K562 (cell line): ENCODE measurements around the gene ATP1A2. TPM values are rescaled to one million over a fixed set of nuclear protein-coding genes. Genes with fewer than 3 reads are reported as not detected.
A peak's percentile ranks its signal among the peaks of the same experiment; 100 is the strongest.

Experiments used
- ARNT ChIP-seq, 2 experiments: fragments of 450-650 bp; IDR thresholded peaks; 2 replicates each; pipeline ENCODE4 v1.6.1; 2016; ENCODE audit warnings: mild to moderate bottlenecking in 1 of 2
- BDP1 ChIP-seq: IDR thresholded peaks from 3 replicates; pipeline ENCODE4 v1.6.1; 2011; ENCODE audit not compliant: insufficient read length, insufficient read depth
- BRD9 ChIP-seq: fragments of 450-650 bp; IDR thresholded peaks from 2 replicates; pipeline ENCODE4 v1.6.1; 2018; ENCODE audit warnings: low read depth; ENCODE audit not compliant: partially characterized antibody
- CEBPB ChIP-seq: fragments of 450-650 bp; IDR thresholded peaks from 2 replicates; pipeline ENCODE4 v1.6.1; 2016; ENCODE audit warnings: missing genetic modification characterization, missing compliant biosample characterization
- CREB1 ChIP-seq, 2 experiments: sonication (generic) in 1 of 2; formaldehyde crosslinking in 1 of 2; IDR thresholded peaks; 2 replicates each; pipeline versions ENCODE4 v1.6.1 to v1.8.0; 2012 to 2022; ENCODE audit warnings: inconsistent platforms in 1 of 2, mild to moderate bottlenecking in 1 of 2, missing genetic modification reagents in 1 of 2, moderate library complexity in 1 of 2
- DIDO1 ChIP-seq: fragments of 450-650 bp; IDR thresholded peaks from 2 replicates; pipeline ENCODE4 v1.6.1; 2016; ENCODE audit warnings: low read depth, missing biosample characterization, missing genetic modification characterization
- ERF ChIP-seq: fragments of 450-650 bp; formaldehyde crosslinking; IDR thresholded peaks from 2 replicates; pipeline ENCODE4 v1.4.0; 2020; ENCODE audit warnings: mild to moderate bottlenecking, mixed read lengths
- IRF1 ChIP-seq: sonication (generic); formaldehyde crosslinking; IDR thresholded peaks from 2 replicates; pipeline ENCODE4 v1.8.0; 2022; ENCODE audit warnings: missing genetic modification reagents, mild to moderate bottlenecking, borderline replicate concordance
- JUN ChIP-seq, 2 experiments: sonication (generic) in 1 of 2; formaldehyde crosslinking in 1 of 2; IDR thresholded peaks; 2 replicates each; pipeline versions ENCODE4 v1.6.1 to v1.8.0; 2012 to 2022; ENCODE audit warnings: borderline replicate concordance in 2 of 2, mild to moderate bottlenecking in 2 of 2, improper control_type of control experiment in 1 of 2, low read depth in 1 of 2, low read length in 1 of 2, missing genetic modification reagents in 1 of 2
- JUND ChIP-seq, 2 experiments: IDR thresholded peaks; 2 replicates in 1 of 2; 3 replicates in 1 of 2; pipeline ENCODE4 v1.6.1; 2011; ENCODE audit warnings: borderline replicate concordance in 2 of 2, low read depth in 2 of 2, low read length in 2 of 2, improper control_type of control experiment in 1 of 2, missing biosample characterization in 1 of 2, missing genetic modification characterization in 1 of 2, missing genetic modification reagents in 1 of 2
- MAZ ChIP-seq, 2 experiments: fragments of 450-650 bp in 1 of 2; sonication (generic) in 1 of 2; formaldehyde crosslinking; IDR thresholded peaks in 1 of 2; conservative IDR thresholded peaks in 1 of 2; 2 replicates each; pipeline versions ENCODE4 v1.4.0 to v1.5.0; 2020; ENCODE audit warnings: mild to moderate bottlenecking in 1 of 2, missing genetic modification reagents in 1 of 2
- MTA3 ChIP-seq: fragments of 450-650 bp; formaldehyde crosslinking; IDR thresholded peaks from 2 replicates; pipeline ENCODE4 v1.6.1; 2017; ENCODE audit warnings: mild to moderate bottlenecking, borderline replicate concordance
- MYC ChIP-seq, 2 experiments: fragments of 250-450 bp in 1 of 2; sonication (Bioruptor Pico) in 1 of 2; IDR thresholded peaks; 2 replicates each; pipeline versions ENCODE4 v1.5.1 to v1.6.1; 2012 to 2021; ENCODE audit warnings: low read depth in 2 of 2, borderline replicate concordance in 1 of 2, improper control_type of control experiment in 1 of 2, low read length in 1 of 2, mild to moderate bottlenecking in 1 of 2, moderate library complexity in 1 of 2
- NONO ChIP-seq, 2 experiments: fragments of 200-400 bp in 1 of 2; fragments of 450-650 bp in 1 of 2; formaldehyde crosslinking in 1 of 2; IDR thresholded peaks; 2 replicates each; pipeline ENCODE4 v1.6.1; 2017; ENCODE audit warnings: low read depth in 2 of 2, mild to moderate bottlenecking in 2 of 2, moderate library complexity in 2 of 2, low read length in 1 of 2
- RB1 ChIP-seq: fragments of 450-650 bp; IDR thresholded peaks from 2 replicates; pipeline ENCODE4 v1.6.1; 2017; ENCODE audit warnings: low read depth, mild to moderate bottlenecking
- RBM22 ChIP-seq: fragments of 200-400 bp; formaldehyde crosslinking; IDR thresholded peaks from 2 replicates; pipeline ENCODE4 v1.6.1; 2018; ENCODE audit warnings: low read length, low read depth; ENCODE audit not compliant: poor library complexity, severe bottlenecking
- RFX5 ChIP-seq: IDR thresholded peaks from 2 replicates; pipeline ENCODE4 v1.6.1; 2011; ENCODE audit warnings: low read depth, mild to moderate bottlenecking, improper control_type of control experiment, low read length
- RFX7 ChIP-seq: fragments of 250-450 bp; sonication (Bioruptor Pico); IDR thresholded peaks from 2 replicates; pipeline ENCODE4 v1.5.1; 2021; ENCODE audit warnings: mild to moderate bottlenecking
- SRF ChIP-seq, 2 experiments: fragments of 250-450, 450-650 bp in 1 of 2; sonication (Bioruptor Pico) in 1 of 2; sonication (generic) in 1 of 2; formaldehyde crosslinking; IDR thresholded peaks; 2 replicates each; pipeline versions ENCODE4 v1.5.0 to v1.5.1; 2020 to 2022; ENCODE audit warnings: mild to moderate bottlenecking in 1 of 2, missing genetic modification reagents in 1 of 2
- XRCC5 ChIP-seq: fragments of 200-400 bp; formaldehyde crosslinking; IDR thresholded peaks from 2 replicates; pipeline ENCODE4 v1.6.1; 2017; ENCODE audit warnings: low read depth, mild to moderate bottlenecking, low read length
- ZFP36 ChIP-seq: fragments of 150-350 bp; IDR thresholded peaks from 2 replicates; pipeline ENCODE4 v1.6.1; 2018; ENCODE audit warnings: low read length, low read depth; ENCODE audit not compliant: partially characterized antibody
- ZNF511 ChIP-seq: sonication (generic); formaldehyde crosslinking; IDR thresholded peaks from 2 replicates; pipeline ENCODE4 v1.8.0; 2022; ENCODE audit warnings: mild to moderate bottlenecking, missing genetic modification reagents
- polyA plus RNA-seq, 8 experiments: library from polyadenylated mRNA; depleted of rRNA in 4 of 8; stranded (reverse) in 5 of 8; unstranded in 3 of 8; fragments of >200 nt; fragmentation: Nextera tagmentation in 2 of 8; fragmentation: Illumina TruSeq in 1 of 8; extraction: Ambion mirVana in 2 of 8; extraction: Trizol in 1 of 8; gene quantifications; 2 replicates each; pipeline versions ENCODE4 v1.2.1 to v1.2.3, GENCODE V29; 2011 to 2014; ENCODE audit warnings: inconsistent platforms in 1 of 8, missing spikeins in 1 of 8
- total RNA-seq, 7 experiments: library from RNA; depleted of rRNA in 6 of 7; stranded (reverse); fragments of >200 nt in 6 of 7; fragmentation: Illumina TruSeq in 2 of 7; extraction: Trizol in 2 of 7; gene quantifications; 2 replicates each; pipeline versions ENCODE4 v1.2.1 to v1.2.3, GENCODE V29; 2011 to 2021; ENCODE audit warnings: low replicate concordance in 1 of 7
- TF ChIP-seq, protein P1 (sequence below): sonication (generic); formaldehyde crosslinking; IDR thresholded peaks from 2 replicates; pipeline ENCODE4 v1.8.0; 2022; ENCODE audit warnings: missing genetic modification reagents, mild to moderate bottlenecking, moderate library complexity, borderline replicate concordance

Gene ATP1A2
- total and polyA plus RNA-seq, 9 of the 15 experiments (the other 6 are each of a cell fraction or from before 2014, with no cell fraction given), result 0.04 to 0.11 (median 0.09) TPM; not detected in 6

DNA sequence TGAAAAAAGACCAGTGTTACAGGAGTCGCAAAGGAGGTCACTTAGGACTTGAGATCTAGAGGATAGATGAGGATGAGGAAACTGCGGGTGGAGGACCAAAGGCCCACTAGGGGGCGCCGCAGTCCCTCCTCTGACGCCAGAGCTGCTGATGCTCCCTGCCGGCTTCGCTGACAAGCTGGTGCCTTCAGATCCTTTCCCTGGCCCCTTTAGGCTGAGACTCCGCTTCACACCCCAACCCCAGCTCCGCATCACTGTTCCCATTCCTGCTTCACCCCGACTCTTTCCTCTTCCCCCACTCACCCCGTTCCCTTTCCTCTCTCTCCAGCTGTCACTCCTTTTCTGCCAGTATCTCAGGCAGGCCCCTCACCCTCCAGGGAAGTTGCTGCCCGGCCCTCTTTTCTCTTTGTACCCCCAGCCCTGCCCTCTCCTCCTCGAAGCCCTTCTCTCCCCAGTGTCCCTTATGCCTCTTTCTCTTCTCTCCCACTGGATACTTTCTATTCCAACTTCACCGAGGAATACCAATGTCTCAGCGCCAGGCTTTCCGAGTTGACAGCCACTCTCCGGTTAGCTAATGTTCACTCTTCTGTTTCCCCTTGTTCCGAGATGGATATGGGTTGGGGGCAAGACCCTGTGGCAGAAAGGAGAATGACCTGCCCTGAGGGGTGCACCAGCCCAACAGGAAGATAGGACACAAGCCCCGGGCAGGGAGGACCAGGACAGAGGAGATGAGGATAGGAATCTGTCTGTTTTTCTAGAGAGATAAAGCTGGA, 29.7 kb upstream of the ATP1A2 start (continued):
- TF ChIP-seq CEBPB (0 out of 2 replicates have a peak, but pooled peaks have one; percentile 19), BDP1 (no peak), RFX7 (CRISPR knock-in tag) (no peak), CREB1 (IDR thresholded peaks at IDR 0.05) (no peak), CREB1 (CRISPR knock-in tag; IDR thresholded peaks at IDR 0.05) (peak; percentile 62; the same call in 1 of the 2 replicates), MTA3 (no peak), IRF1 (CRISPR knock-in tag) (no peak), ERF (no peak), JUND (IDR thresholded peaks at IDR 0.05; ENCODE audit: borderline replicate concordance, low read depth, low read length) (peak; percentile 62; the same call in 1 of the 2 replicates), JUND (tag; IDR thresholded peaks at IDR 0.05; ENCODE audit: borderline replicate concordance, low read depth, low read length) (no peak; the same call in 2 of the 3 replicates), RFX5 (no peak), ARNT (IDR thresholded peaks at IDR 0.05) (no peak), DIDO1 (0 out of 2 replicates have a peak, but pooled peaks have one; percentile 17), BRD9 (no peak), RB1 (peak; percentile 60; the same call in 1 of the 2 replicates), NONO (IDR thresholded peaks at IDR 0.05; ENCODE audit: low read depth in 2 of 2, low read length in 1 of 2) (no peak), ZNF511 (CRISPR knock-in tag) (no peak), ZFP36 (peak; percentile 18), MYC (IDR thresholded peaks at IDR 0.05; ENCODE audit: low read depth, low read length) (peak; percentile 31; the same call in 1 of the 2 replicates), MYC (CRISPR knock-in tag; IDR thresholded peaks at IDR 0.05; ENCODE audit: borderline replicate concordance, low read depth) (no peak), JUN (IDR thresholded peaks at IDR 0.05; ENCODE audit: borderline replicate concordance, low read depth, low read length) (0 out of 2 replicates have a peak, but pooled peaks have one; percentile 50), JUN (CRISPR knock-in tag; IDR thresholded peaks at IDR 0.05; ENCODE audit: borderline replicate concordance) (no peak), XRCC5 (0 out of 2 replicates have a peak, but pooled peaks have one; percentile 64), RBM22 (no peak), SRF (CRISPR knock-in tag; IDR thresholded peaks at IDR 0.05) (peak in 1 of 2 experiments; percentile 57; a peak in 1 of 4 replicates), MAZ (CRISPR knock-in tag; conservative IDR thresholded peaks at IDR 0.05 in 1 of 2, IDR thresholded peaks at IDR 0.05 in 1 of 2) (peak in 1 of 2 experiments; percentile 42; a peak in 1 of 4 replicates)
- TF ChIP-seq, protein P1, sequence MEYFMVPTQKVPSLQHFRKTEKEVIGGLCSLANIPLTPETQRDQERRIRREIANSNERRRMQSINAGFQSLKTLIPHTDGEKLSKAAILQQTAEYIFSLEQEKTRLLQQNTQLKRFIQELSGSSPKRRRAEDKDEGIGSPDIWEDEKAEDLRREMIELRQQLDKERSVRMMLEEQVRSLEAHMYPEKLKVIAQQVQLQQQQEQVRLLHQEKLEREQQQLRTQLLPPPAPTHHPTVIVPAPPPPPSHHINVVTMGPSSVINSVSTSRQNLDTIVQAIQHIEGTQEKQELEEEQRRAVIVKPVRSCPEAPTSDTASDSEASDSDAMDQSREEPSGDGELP, result peak; percentile 32; the same call in 1 of the 2 replicates
